ENCODE data around the gene FDX2. TPM values are rescaled to one million over a fixed set of nuclear protein-coding genes. Genes with fewer than 3 reads are reported as not detected.
A peak's percentile ranks its signal among the peaks of the same experiment; 100 is the strongest.

FDX2 gene
- total RNA-seq, 1 experiment from 2014 or later: 26.2 TPM

- TF ChIP-seq ERG (CRISPR knock-in tag; IDR thresholded peaks at IDR 0.05) (no peak), HMGXB4 (CRISPR knock-in tag; IDR thresholded peaks at IDR 0.05) (no peak), FOXP1 (CRISPR knock-in tag; IDR thresholded peaks at IDR 0.05; ENCODE audit: borderline replicate concordance) (peak; percentile 74; the same call in 1 of the 2 replicates), SMAD4 (CRISPR knock-in tag; IDR thresholded peaks at IDR 0.05) (no peak), ESRRA (CRISPR knock-in tag; IDR thresholded peaks at IDR 0.05; ENCODE audit: borderline replicate concordance) (peak; percentile 30; the same call in 1 of the 2 replicates), ZNF263 (CRISPR knock-in tag; IDR thresholded peaks at IDR 0.05; ENCODE audit: low read depth) (no peak), FOXP4 (CRISPR knock-in tag; IDR thresholded peaks at IDR 0.05) (0 out of 2 replicates have a peak, but pooled peaks have one; percentile 35)
These were observed 28.7 kb downstream of the FDX2 start, which contains the start of gene ICAM4 (continued) for GRCh38 chr19:10286803-10287737.

- Mint-ChIP-seq H3K36me3 (no peaks in the 10 kb centered on the region; the same call in 1 of the 2 replicates), H3K27me3 (ENCODE audit: low read depth) (peaks cover 46% of the 10 kb centered on the region), H3K4me1 (peaks cover 19% of the 10 kb centered on the region), H3K9me3 (no peaks in the 10 kb centered on the region), H3K27ac (no peak overlapping the region), H3K4me3 (no peak overlapping the region)
- DNase-seq (ENCODE audit: low spot score): no peak
- TF ChIP-seq ZNF423 (CRISPR knock-in tag; IDR thresholded peaks at IDR 0.05) (no peak), ATF3 (CRISPR knock-in tag; conservative IDR thresholded peaks at IDR 0.05) (no peak), TP53 (CRISPR knock-in tag; IDR thresholded peaks at IDR 0.05) (no peak), SMAD4 (CRISPR knock-in tag; IDR thresholded peaks at IDR 0.05) (no peak), IRF1 (CRISPR knock-in tag; IDR thresholded peaks at IDR 0.05) (no peak), ZSCAN18 (CRISPR knock-in tag; IDR thresholded peaks at IDR 0.05) (no peak), ZNF396 (CRISPR knock-in tag; IDR thresholded peaks at IDR 0.05; ENCODE audit: borderline replicate concordance) (no peak), PRRX2 (CRISPR knock-in tag; IDR thresholded peaks at IDR 0.05) (no peak), FOXK1 (CRISPR knock-in tag; IDR thresholded peaks at IDR 0.05) (no peak)
- POLR2A ChIA-PET: no interaction called here
- ATAC-seq: no peak
- CTCF ChIA-PET: interaction anchor here (1.0 to 9.0 kb wide), 5 partner anchors 14 to 131 kb away, joined by 3 to 180 read pairs (median 4); partner anchors contain the start of gene ICAM1
These were observed 30.4 kb downstream of the FDX2 start for GRCh38 chr19:10285393-10285792.

All from WTC11 (cell line).